SH-SY5Y (cell line): ENCODE measurements around the gene SLC35G6.

Experiments used
- GATA2 ChIP-seq: IDR thresholded peaks from 2 replicates; pipeline ENCODE4 v1.6.1; 2011; ENCODE audit warnings: mild to moderate bottlenecking, low read depth, low read length
- GATA3 ChIP-seq: IDR thresholded peaks from 2 replicates; pipeline ENCODE4 v1.6.1; 2011; ENCODE audit warnings: low read depth, mild to moderate bottlenecking, low read length, moderate library complexity

Gene SLC35G6

GRCh38 chr17:7503521-7503920 lies 22.3 kb downstream of the SLC35G6 start:
- no peak for TF ChIP-seq GATA3
- no peak for TF ChIP-seq GATA2

- no peak for TF ChIP-seq GATA2
- TF ChIP-seq GATA3 = no peak
Observed at GRCh38 chr17:7508145-7508544, 26.9 kb downstream of the SLC35G6 start.

DNA sequence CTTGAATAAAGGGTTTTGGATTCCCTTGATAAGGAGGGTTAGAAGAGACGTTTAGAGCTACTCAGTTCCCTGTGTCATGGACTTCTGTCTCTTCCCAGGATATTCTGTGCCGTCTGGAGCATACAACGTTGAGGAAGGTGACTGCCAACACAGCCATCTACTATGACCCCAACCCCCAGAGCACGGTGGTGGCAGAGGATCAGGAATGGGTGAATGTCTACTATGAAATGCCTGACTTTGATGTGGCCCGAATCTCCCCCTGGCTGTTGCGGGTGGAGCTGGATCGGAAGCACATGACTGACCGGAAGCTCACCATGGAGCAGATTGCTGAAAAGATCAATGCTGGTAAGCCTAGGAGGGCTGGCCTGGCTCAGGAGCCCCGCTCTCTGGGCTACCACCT lies 27.6 kb downstream of the SLC35G6 start:
- TF ChIP-seq GATA3 (no peak), GATA2 (no peak)

DNA sequence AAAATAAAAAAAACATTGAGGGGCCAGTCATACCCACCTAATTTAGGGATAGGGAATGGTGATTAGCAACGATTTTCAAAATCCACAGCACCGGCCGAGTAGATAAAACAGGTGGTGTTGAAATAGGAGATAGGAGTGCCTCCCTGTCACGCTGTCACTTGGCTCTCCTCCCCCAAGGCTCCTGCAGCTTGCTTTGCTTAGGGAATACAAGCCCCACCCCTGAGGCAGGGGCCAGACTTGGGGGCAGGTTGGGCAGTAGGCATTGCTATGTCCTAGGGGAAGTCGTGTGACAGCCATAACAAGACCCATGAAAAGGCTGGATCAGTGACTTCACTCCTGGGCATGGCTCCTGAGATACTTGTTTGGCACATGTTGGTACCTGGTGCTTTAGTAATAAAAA lies 28.7 kb downstream of the SLC35G6 start:
- TF ChIP-seq GATA2 = no peak
- TF ChIP-seq GATA3 = no peak

- TF ChIP-seq GATA2 (no peak), GATA3 (no peak)
Observed at GRCh38 chr17:7511108-7511507, 29.9 kb downstream of the SLC35G6 start.

- no peak for TF ChIP-seq GATA3
- TF ChIP-seq GATA2 = no peak
Observed at GRCh38 chr17:7512105-7512504, 30.9 kb downstream of the SLC35G6 start.

- TF ChIP-seq GATA3 (no peak), GATA2 (no peak)
Observed at GRCh38 chr17:7512824-7513540, 31.7 kb downstream of the SLC35G6 start.

GRCh38 chr17:7513850-7514419 lies 32.7 kb downstream of the SLC35G6 start:
- TF ChIP-seq GATA2 = no peak
- no peak for TF ChIP-seq GATA3

- TF ChIP-seq GATA2 (no peak), GATA3 (no peak)
Observed at GRCh38 chr17:7515911-7516610, 34.8 kb downstream of the SLC35G6 start.

DNA sequence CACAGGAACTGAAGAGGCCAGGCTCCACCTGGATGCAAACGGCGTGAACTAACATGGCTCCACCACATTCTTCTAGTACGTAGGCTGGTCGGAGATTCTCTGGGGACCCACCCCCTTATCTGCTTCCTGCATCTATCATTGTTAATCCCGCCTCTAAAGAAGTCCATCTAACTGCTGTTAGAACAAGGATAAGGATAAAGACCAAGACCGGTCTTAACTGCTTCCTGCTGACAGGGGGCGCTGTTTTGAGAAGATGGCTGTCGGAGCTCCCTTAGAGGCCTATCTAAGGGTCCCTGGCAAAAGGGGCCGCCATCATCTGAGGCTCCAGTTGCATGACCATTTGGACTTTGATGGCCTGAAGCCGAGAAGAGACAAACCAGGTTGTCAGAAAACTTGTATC lies 41.8 kb downstream of the SLC35G6 start:
- TF ChIP-seq GATA3 (no peak), GATA2 (no peak)

DNA sequence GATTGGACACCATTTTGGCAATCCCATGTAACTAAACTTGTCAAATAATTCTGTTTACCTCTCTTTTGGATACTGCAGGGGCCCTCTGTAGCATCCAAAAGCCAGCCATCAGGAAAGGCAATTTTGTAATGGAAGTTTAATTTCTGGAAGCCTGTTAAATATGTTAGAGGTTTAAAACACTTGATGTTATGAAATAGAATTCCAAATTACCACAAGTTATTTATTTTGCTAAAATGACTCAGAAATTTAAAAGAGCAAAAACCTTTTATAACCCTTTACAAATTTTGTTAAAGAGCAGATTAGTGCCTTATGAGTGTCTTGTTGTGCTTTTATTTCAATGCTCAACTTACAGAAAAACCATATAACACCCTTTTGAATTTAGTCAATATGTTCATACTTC lies 47.6 kb downstream of the SLC35G6 start:
- no peak for TF ChIP-seq GATA2
- TF ChIP-seq GATA3 = no peak

GRCh38 chr17:7530023-7530900 lies 49.0 kb downstream of the SLC35G6 start:
- TF ChIP-seq GATA3 (no peak), GATA2 (no peak)
